ENCODE results near the gene DPH6. TPM values are rescaled to one million over a fixed set of nuclear protein-coding genes. Genes with fewer than 3 reads are reported as not detected.

DPH6 gene
- total and polyA plus RNA-seq, 12 donors = 5.0 to 42.0 (median 15.7) TPM

- WGBS, 4 donors = 91 to 95% (median 93%) methylated on average over 1 of the region's 1 CpG
- Histone ChIP-seq H3K4me1 (replicated peaks in 1 of 2) (peaks cover 3 to 15% of the 10 kb centered on the region in 2 donors), H3K27me3 (no peaks in the 10 kb centered on the region), H3K36me3 (replicated peaks in 1 of 2) (no peaks in the 10 kb centered on the region), H3K27ac (no peak overlapping the region), H3K9me3 (replicated peaks in 1 of 3) (no peaks in the 10 kb centered on the region), H3K4me3 (no peak overlapping the region)
- DNase-seq = no peak
- intact Hi-C loops (cut with DNase I) = no loop called here
- no peak for TF ChIP-seq CTCF (IDR thresholded peaks at IDR 0.05)
- no peak for TF ChIP-seq POLR2A (IDR thresholded peaks at IDR 0.05)
Observed at GRCh38 chr15:35505141-35505540, 40.8 kb downstream of the DPH6 start.

GRCh38 chr15:35499723-35500122, 46.2 kb downstream of the DPH6 start:
- H3K4me3 ChIP-seq = no peak overlapping the region
- WGBS, 4 donors = 93 to 98% (median 96%) methylated on average over 4 of the region's 4 CpGs
- H3K27me3 ChIP-seq = no peaks in the 10 kb centered on the region
- TF ChIP-seq CTCF (IDR thresholded peaks at IDR 0.05) = no peak
- no peak for TF ChIP-seq POLR2A (IDR thresholded peaks at IDR 0.05)
- peaks cover 0 to under 1% of the 10 kb centered on the region in 2 donors for H3K4me1 ChIP-seq (replicated peaks in 1 of 2)
- intact Hi-C loops (cut with DNase I) = no loop called here
- no peak for DNase-seq
- no peaks in the 10 kb centered on the region for H3K36me3 ChIP-seq (replicated peaks in 1 of 2)
- no peak overlapping the region for H3K27ac ChIP-seq
- H3K9me3 ChIP-seq (replicated peaks in 1 of 3) = no peaks in the 10 kb centered on the region

- DNase-seq = no peak
- intact Hi-C loops (cut with DNase I) = no loop called here
- Histone ChIP-seq H3K4me1 (replicated peaks in 1 of 2) (no peaks in the 10 kb centered on the region), H3K4me3 (no peak overlapping the region), H3K36me3 (replicated peaks in 1 of 2) (no peaks in the 10 kb centered on the region), H3K27ac (no peak overlapping the region), H3K27me3 (no peaks in the 10 kb centered on the region), H3K9me3 (replicated peaks in 1 of 3) (no peaks in the 10 kb centered on the region)
- TF ChIP-seq CTCF (IDR thresholded peaks at IDR 0.05) (no peak), POLR2A (IDR thresholded peaks at IDR 0.05) (no peak)
Observed at GRCh38 chr15:35496585-35496984, 49.4 kb downstream of the DPH6 start.

GRCh38 chr15:35495080-35495479, 50.9 kb downstream of the DPH6 start:
- intact Hi-C loops (cut with DNase I) = no loop called here
- WGBS, 4 donors = 86 to 92% (median 90%) methylated on average over 3 of the region's 3 CpGs
- DNase-seq = no peak
- no peak overlapping the region for H3K4me3 ChIP-seq
- no peaks in the 10 kb centered on the region for H3K27me3 ChIP-seq
- no peak for TF ChIP-seq CTCF (IDR thresholded peaks at IDR 0.05)
- no peak for TF ChIP-seq POLR2A (IDR thresholded peaks at IDR 0.05)
- H3K9me3 ChIP-seq (replicated peaks in 1 of 3) = no peaks in the 10 kb centered on the region
- no peaks in the 10 kb centered on the region for H3K4me1 ChIP-seq (replicated peaks in 1 of 2)
- H3K36me3 ChIP-seq (replicated peaks in 1 of 2) = no peaks in the 10 kb centered on the region
- no peak overlapping the region for H3K27ac ChIP-seq
